ENCODE measurements around the gene MAP1LC3B.

GRCh38 chr16:87363771-87364455 lies 28.2 kb upstream of the MAP1LC3B start:
- no peak for TF ChIP-seq CTCF (IDR thresholded peaks at IDR 0.05)
- no peak for TF ChIP-seq POLR2A (IDR thresholded peaks at IDR 0.05)

Data from uterus (tissue), 2 donors.